Measurements from ENCODE around the gene COPG2. TPM values are rescaled to one million over a fixed set of nuclear protein-coding genes. Genes with fewer than 3 reads are reported as not detected.

COPG2 gene
- total and polyA plus RNA-seq, 2 experiments from 2014 or later, result 4.9 to 66.3 TPM

GRCh38 chr7:130606161-130606560, 62.4 kb downstream of the COPG2 start:
- Histone ChIP-seq H4K20me1 (replicated peaks; ENCODE audit: insufficient read depth) (no peaks in the 10 kb centered on the region), H3K4me1 (ENCODE audit: insufficient read depth) (no peaks in the 10 kb centered on the region), H2AFZ (no peak overlapping the region), H3K27ac (ENCODE audit: low read depth) (no peak overlapping the region), H3K4me2 (no peak overlapping the region), H3K4me3 (no peak overlapping the region), H3K9me2 (ENCODE audit: insufficient read depth) (no peaks in the 10 kb centered on the region), H3K27me3 (ENCODE audit: insufficient read depth) (no peaks in the 10 kb centered on the region), H3K36me3 (ENCODE audit: insufficient read depth) (peaks cover 15% of the 10 kb centered on the region), H3F3A (replicated peaks; ENCODE audit: low read depth) (no peaks in the 10 kb centered on the region), H3K79me2 (replicated peaks; ENCODE audit: insufficient read depth) (no peaks in the 10 kb centered on the region)
- no peaks in the 10 kb centered on the region for H3K9me3 Mint-ChIP-seq
- H3K4me3 Mint-ChIP-seq, result no peak overlapping the region
- TF ChIP-seq CREB1 (CRISPR knock-in tag; IDR thresholded peaks at IDR 0.05; ENCODE audit: low read depth) (no peak), CTCF (conservative IDR thresholded peaks at IDR 0.05; ENCODE audit: low read depth in 2 of 2) (no peak)
- H3K27ac Mint-ChIP-seq, result no peak overlapping the region
- no peaks in the 10 kb centered on the region for H3K4me1 Mint-ChIP-seq
- ATAC-seq (no peak), DNase-seq (ENCODE audit: low spot score) (no peak)
- no peaks in the 10 kb centered on the region for H3K27me3 Mint-ChIP-seq (ENCODE audit: insufficient read depth, low read depth, poor library complexity)
- H3K36me3 Mint-ChIP-seq (ENCODE audit: low read depth), result peaks cover 58% of the 10 kb centered on the region

- H3K27me3 ChIP-seq (ENCODE audit: insufficient read depth), result no peaks in the 10 kb centered on the region
- no peak overlapping the region for H3K4me3 ChIP-seq
- Mint-ChIP-seq H3K9me3 (no peaks in the 10 kb centered on the region), H3K4me1 (no peaks in the 10 kb centered on the region), H3K4me3 (no peak overlapping the region), H3K27me3 (ENCODE audit: insufficient read depth, low read depth, poor library complexity) (no peaks in the 10 kb centered on the region), H3K27ac (no peak overlapping the region), H3K36me3 (ENCODE audit: low read depth) (peaks cover 2% of the 10 kb centered on the region; the same call in 1 of the 3 replicates)
- no peaks in the 10 kb centered on the region for H3F3A ChIP-seq (replicated peaks; ENCODE audit: low read depth)
- DNase-seq (ENCODE audit: low spot score) (no peak), ATAC-seq (no peak)
- no peak overlapping the region for H3K4me2 ChIP-seq
- no peaks in the 10 kb centered on the region for H3K79me2 ChIP-seq (replicated peaks; ENCODE audit: insufficient read depth)
- no peaks in the 10 kb centered on the region for H4K20me1 ChIP-seq (replicated peaks; ENCODE audit: insufficient read depth)
- H3K36me3 ChIP-seq (ENCODE audit: insufficient read depth), result no peaks in the 10 kb centered on the region; the same call in 1 of the 2 replicates
- H3K9me2 ChIP-seq (ENCODE audit: insufficient read depth), result no peaks in the 10 kb centered on the region; the same call in 1 of the 2 replicates
- H3K27ac ChIP-seq (ENCODE audit: low read depth), result no peak overlapping the region
- no peaks in the 10 kb centered on the region for H3K4me1 ChIP-seq (ENCODE audit: insufficient read depth)
- H2AFZ ChIP-seq, result no peak overlapping the region
- TF ChIP-seq CREB1 (CRISPR knock-in tag; IDR thresholded peaks at IDR 0.05; ENCODE audit: low read depth) (no peak), POLR2AphosphoS5 (IDR thresholded peaks at IDR 0.05; ENCODE audit: low read depth) (no peak), EZH2phosphoT487 (IDR thresholded peaks at IDR 0.05; ENCODE audit: unreplicated experiment) (no peak), ZNF114 (CRISPR knock-in tag; IDR thresholded peaks at IDR 0.05) (no peak), STAT1 (IDR thresholded peaks at IDR 0.05; ENCODE audit: unreplicated experiment) (no peak), ZNF462 (CRISPR knock-in tag; IDR thresholded peaks at IDR 0.05) (no peak), ZNF331 (CRISPR knock-in tag; IDR thresholded peaks at IDR 0.05; ENCODE audit: low read depth) (no peak), CTCF (conservative IDR thresholded peaks at IDR 0.05; ENCODE audit: low read depth in 2 of 2) (no peak), ETS1 (IDR thresholded peaks at IDR 0.05) (no peak), EZH2 (IDR thresholded peaks at IDR 0.05; ENCODE audit: low read depth, unreplicated experiment) (no peak), NANOG (IDR thresholded peaks at IDR 0.05; ENCODE audit: borderline replicate concordance) (no peak)
These were observed 70.5 kb downstream of the COPG2 start for GRCh38 chr7:130598056-130598455.
